SH-SY5Y (cell line): ENCODE results near the gene SIL1.

ENCODE experiments used
- GATA2 ChIP-seq: IDR thresholded peaks from 2 replicates; pipeline ENCODE4 v1.6.1; 2011; ENCODE audit warnings: mild to moderate bottlenecking, low read depth, low read length
- GATA3 ChIP-seq: IDR thresholded peaks from 2 replicates; pipeline ENCODE4 v1.6.1; 2011; ENCODE audit warnings: low read depth, mild to moderate bottlenecking, low read length, moderate library complexity

- TF ChIP-seq GATA3 (no peak), GATA2 (no peak)
Measured at GRCh38 chr5:138960145-138960692, 237.9 kb downstream of the SIL1 start.
